Esophagus squamous epithelium (tissue), 4 donors: Measurements from ENCODE around the gene NFIC.

ENCODE experiments used
- CTCF ChIP-seq, 6 experiments: fragments of 450-650 bp in 4 of 6; fragments of 200-600 bp in 2 of 6; sonication (generic) in 2 of 6; IDR thresholded peaks; one replicate each; pipeline ENCODE4 v1.5.1; 2016 to 2019; ENCODE audit warnings: antibody characterized with exemption in 6 of 6, mild to moderate bottlenecking in 4 of 6, moderate library complexity in 4 of 6
- POLR2A ChIP-seq, 4 donors: fragments of 450-650 bp; IDR thresholded peaks; one replicate each; pipeline ENCODE4 v1.6.1; 2017; ENCODE audit warnings: antibody characterized with exemption in 4 of 4, mild to moderate bottlenecking in 4 of 4, moderate library complexity in 3 of 4

GRCh38 chr19:3333020-3333583 lies 33.3 kb upstream of the NFIC start:
- TF ChIP-seq CTCF (IDR thresholded peaks at IDR 0.05) (no peak), POLR2A (IDR thresholded peaks at IDR 0.05) (no peak)
